ENCODE data around the gene CCDC167.

The CCDC167 gene

DNA sequence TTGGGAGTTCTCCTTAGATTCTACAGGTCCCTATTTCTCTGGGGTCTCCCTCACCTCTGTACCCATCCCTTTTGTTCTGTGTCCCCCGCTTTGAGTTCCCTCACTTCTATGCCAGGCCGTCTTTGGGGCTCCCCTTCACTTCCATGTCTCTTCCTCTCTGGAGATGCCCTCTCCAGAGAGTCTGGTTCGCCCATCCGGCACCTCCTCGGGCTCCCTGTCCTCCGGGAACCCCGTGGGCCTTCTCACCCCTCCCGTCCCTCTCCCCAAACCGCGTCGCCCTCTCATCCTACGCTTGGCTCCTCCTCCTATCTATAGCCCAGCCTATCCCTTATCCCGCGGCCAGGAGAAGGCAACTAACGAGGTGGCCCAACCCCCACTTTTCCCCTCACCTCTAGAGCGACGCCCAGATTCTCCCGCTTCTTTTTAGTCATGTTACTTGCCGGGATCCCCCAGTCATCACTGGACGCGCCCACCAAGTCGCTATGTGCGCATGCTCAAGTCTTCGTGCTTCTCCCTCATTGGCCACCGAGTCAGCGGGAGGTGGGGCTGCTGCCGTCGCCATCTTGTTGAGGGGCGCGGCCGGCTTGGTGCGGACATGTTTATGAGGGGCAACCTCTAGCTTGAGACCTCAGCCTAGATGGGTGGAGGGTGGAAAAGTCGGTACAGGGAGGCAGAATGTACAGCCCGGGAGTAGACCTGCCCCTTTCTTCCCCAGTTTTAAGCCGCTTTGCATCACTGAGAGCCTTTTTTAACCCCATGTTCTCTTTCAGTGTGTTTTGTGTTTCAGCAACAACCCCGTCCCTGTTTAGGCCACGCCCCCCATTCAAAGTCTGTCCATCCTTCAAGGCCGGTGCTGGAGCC is at the start of gene CCDC167:
CCDC167 (minus strand) TSS at position 461 of the 861 bp plus-strand sequence; CDS start at position 431, 30 bp downstream.
- in situ Hi-C loops (cut with HindIII; ENCODE audit: low sequenced_read_pairs): no loop called here
- DNase-seq (ENCODE audit: low read depth, low spot score): peak; percentile 98
- H3K4me3 ChIP-seq (ENCODE audit: low read depth, low read length): peak within 1 kb of the TSS; percentile 79
- TF ChIP-seq, protein P1, sequence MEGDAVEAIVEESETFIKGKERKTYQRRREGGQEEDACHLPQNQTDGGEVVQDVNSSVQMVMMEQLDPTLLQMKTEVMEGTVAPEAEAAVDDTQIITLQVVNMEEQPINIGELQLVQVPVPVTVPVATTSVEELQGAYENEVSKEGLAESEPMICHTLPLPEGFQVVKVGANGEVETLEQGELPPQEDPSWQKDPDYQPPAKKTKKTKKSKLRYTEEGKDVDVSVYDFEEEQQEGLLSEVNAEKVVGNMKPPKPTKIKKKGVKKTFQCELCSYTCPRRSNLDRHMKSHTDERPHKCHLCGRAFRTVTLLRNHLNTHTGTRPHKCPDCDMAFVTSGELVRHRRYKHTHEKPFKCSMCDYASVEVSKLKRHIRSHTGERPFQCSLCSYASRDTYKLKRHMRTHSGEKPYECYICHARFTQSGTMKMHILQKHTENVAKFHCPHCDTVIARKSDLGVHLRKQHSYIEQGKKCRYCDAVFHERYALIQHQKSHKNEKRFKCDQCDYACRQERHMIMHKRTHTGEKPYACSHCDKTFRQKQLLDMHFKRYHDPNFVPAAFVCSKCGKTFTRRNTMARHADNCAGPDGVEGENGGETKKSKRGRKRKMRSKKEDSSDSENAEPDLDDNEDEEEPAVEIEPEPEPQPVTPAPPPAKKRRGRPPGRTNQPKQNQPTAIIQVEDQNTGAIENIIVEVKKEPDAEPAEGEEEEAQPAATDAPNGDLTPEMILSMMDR (IDR thresholded peaks at IDR 0.05; ENCODE audit: low read depth, low read length): no peak

- DNase-seq (ENCODE audit: low read depth, low spot score): no peak
- H3K4me3 ChIP-seq (ENCODE audit: low read depth, low read length): no peak overlapping the region
- in situ Hi-C loops (cut with HindIII; ENCODE audit: low sequenced_read_pairs): no loop called here
- TF ChIP-seq, protein P1 (IDR thresholded peaks at IDR 0.05; ENCODE audit: low read depth, low read length): no peak
These were observed 49.5 kb upstream of the CCDC167 start for GRCh38 chr6:37549154-37549553.

DNA sequence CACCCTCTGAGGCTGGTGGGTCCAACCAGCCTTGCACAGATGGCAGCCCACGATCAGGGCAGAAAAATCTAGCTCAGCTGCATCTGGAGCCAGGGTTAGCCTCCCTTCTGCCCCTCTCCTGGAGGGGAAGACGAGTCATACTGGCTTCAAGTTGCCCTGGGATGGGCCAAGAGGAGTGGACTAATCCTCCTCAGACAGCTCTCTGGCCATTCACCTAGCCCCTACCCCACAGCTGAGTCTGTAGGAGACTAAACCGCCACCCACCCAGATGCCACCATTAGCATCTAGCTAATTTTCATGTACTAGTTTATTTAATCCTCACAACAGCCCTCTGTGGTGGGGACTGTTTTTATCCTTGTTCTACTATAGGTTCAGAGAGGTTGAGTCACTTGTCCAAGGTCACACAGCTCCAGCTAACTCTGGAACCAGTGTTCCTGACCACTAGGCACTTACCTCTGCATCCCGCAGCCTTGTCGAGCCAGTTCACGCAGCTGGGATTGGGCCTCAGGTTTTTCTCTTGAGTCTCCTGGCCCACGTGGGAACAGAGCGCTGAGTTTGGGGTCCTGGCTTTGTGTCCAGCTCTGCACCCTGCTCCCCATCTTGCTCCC is 48.5 kb upstream of the CCDC167 start:
- DNase-seq (ENCODE audit: low read depth, low spot score): no peak
- TF ChIP-seq, protein P1 (IDR thresholded peaks at IDR 0.05; ENCODE audit: low read depth, low read length): no peak
- in situ Hi-C loops (cut with HindIII; ENCODE audit: low sequenced_read_pairs): no loop called here
- no peak overlapping the region for H3K4me3 ChIP-seq (ENCODE audit: low read depth, low read length)

DNA sequence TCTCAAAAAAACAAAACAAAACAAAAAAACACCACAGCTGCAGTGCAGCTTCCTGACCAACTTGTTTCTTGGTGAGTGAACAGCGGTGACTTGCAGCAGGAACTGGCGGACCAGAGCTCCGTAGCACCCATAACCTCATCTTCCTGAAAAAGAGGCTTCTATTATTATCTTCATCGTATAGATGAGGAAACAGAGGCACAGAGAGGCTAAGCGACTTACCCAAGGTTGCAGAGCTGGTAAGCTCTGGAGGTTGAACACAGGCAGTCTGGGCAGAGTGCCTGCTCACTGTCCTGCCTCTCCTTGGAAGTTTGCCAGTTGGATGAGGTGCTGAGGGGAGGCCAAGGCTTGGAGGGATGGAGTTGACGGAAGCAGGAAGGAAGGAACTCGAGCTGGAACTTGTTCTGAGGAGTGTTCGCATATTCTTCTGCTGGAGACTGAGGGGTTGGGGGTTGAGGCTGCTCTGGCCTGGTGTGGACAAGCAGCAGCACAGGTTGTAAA is 47.9 kb upstream of the CCDC167 start:
- H3K4me3 ChIP-seq (ENCODE audit: low read depth, low read length): no peak overlapping the region
- peak; percentile 72 for DNase-seq (ENCODE audit: low read depth, low spot score)
- in situ Hi-C loops (cut with HindIII; ENCODE audit: low sequenced_read_pairs): no loop called here
- TF ChIP-seq, protein P1 (IDR thresholded peaks at IDR 0.05; ENCODE audit: low read depth, low read length): no peak

GRCh38 chr6:37546141-37546871 is 46.6 kb upstream of the CCDC167 start:
- TF ChIP-seq, protein P1 (IDR thresholded peaks at IDR 0.05; ENCODE audit: low read depth, low read length): no peak
- H3K4me3 ChIP-seq (ENCODE audit: low read depth, low read length): no peak overlapping the region
- in situ Hi-C loops (cut with HindIII; ENCODE audit: low sequenced_read_pairs): no loop called here
- DNase-seq (ENCODE audit: low read depth, low spot score): no peak

DNA sequence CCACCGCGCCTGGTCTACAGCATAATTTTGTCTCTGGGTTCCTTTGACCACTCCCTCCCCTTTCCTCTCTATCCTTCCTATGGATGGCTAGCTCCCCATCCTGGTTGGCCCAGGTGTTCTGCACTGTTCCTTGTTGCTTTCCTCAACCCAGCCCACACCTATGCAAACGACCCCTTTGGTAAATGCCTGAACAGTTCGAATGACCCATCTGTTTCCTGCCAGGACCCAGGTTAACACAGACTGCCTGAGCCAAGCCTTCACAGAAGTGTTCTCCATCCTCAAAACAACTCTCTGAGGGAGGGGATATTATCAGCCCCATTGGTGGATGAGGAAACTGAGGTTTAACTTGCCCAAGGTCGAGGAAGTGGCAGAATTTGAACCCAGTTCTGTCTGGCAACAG is 44.8 kb upstream of the CCDC167 start:
- in situ Hi-C loops (cut with HindIII; ENCODE audit: low sequenced_read_pairs): no loop called here
- TF ChIP-seq, protein P1 (IDR thresholded peaks at IDR 0.05; ENCODE audit: low read depth, low read length): no peak
- H3K4me3 ChIP-seq (ENCODE audit: low read depth, low read length): no peak overlapping the region
- no peak for DNase-seq (ENCODE audit: low read depth, low spot score)
